ENCODE results near the gene KCNIP1. TPM values are rescaled to one million over a fixed set of nuclear protein-coding genes. Genes with fewer than 3 reads are reported as not detected.
"Not testable (repeated sequence)": the region's sequence is repeated elsewhere in the genome, so short reads cannot be mapped to it uniquely, and the experiment has no call there.

Gene KCNIP1
- total RNA-seq, 2 experiments from 2014 or later, result not detected

DNA sequence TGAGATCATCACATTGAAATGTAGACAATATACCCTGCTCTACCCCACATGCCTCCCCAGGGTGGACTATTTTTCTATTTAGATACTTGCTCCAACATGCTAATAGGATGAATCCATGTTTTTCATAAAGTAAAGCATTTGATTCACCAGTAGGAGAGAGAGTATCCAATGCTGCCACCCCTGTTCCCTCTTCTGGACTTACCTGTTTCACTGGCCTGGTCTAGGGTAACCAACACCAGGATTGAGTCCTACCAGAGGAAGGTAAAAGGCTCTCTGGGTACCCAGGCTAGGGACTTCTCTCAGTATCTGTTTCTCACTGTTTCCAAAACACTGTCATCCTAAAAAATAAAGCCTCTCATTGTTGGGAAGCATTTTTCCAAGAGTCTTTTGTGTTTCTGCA is 249.5 kb downstream of the KCNIP1 start:
- ChIA-PET POLR2A (no interaction called here), CTCF (no interaction called here)
- no peak overlapping the region for H3K27ac Mint-ChIP-seq
- H3K36me3 Mint-ChIP-seq (ENCODE audit: low read depth), result no peaks in the 10 kb centered on the region
- no peaks in the 10 kb centered on the region for H3K27me3 Mint-ChIP-seq (ENCODE audit: low read depth)
- DNase-seq (no peak), ATAC-seq (no peak)
- H3K9me3 Mint-ChIP-seq (ENCODE audit: insufficient read depth), result no peaks in the 10 kb centered on the region
- no peaks in the 10 kb centered on the region for H3K4me1 Mint-ChIP-seq (ENCODE audit: low read depth)
- no peak overlapping the region for H3K4me3 Mint-ChIP-seq

- H3K36me3 Mint-ChIP-seq (ENCODE audit: low read depth); H3K9me3 Mint-ChIP-seq (ENCODE audit: insufficient read depth); H3K4me3 Mint-ChIP-seq; CTCF ChIA-PET; POLR2A ChIA-PET; H3K27ac Mint-ChIP-seq; H3K4me1 Mint-ChIP-seq (ENCODE audit: low read depth); ATAC-seq; DNase-seq; H3K27me3 Mint-ChIP-seq (ENCODE audit: low read depth): not testable (repeated sequence)
Observed at GRCh38 chr5:170754508-170754907, 250.7 kb downstream of the KCNIP1 start.

DNA sequence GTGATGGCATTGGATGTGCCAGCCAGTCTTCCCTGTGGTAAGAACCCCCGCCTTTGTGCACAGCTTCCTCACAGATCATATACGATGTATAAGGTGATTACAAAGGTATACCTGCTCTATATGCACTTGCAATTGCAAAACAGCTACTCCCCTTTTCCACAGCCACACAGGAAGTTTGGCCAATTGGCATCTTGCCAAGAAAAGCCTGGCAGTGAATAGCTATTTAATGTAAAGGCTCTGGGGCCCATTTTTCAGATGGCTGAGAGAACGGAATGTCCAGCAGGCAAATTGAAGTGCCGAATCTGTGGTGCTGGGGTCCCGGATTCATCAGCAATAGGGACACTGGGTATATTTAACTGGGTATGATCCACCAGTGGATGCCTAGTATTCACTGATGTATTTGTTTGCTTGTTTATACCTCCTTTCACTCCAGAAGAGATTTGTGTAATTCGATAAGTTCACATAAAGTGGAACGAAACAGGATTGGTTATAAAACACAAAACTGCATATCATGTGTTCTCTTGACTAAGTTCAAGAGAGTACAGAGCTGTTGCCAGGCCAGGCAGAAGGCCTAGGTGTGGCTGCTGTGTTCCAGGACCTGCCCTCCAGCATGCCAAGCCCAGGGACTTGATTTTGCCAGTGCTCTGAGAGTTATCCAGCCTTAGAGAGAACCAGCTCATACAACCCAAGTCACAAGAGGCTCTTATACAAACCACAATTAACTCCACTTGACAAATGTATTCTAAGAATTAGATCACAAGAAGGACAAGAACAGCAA is 252.0 kb downstream of the KCNIP1 start:
- ChIA-PET POLR2A (no interaction called here), CTCF (no interaction called here)
- ATAC-seq (no peak), DNase-seq (no peak)
- Mint-ChIP-seq H3K36me3 (ENCODE audit: low read depth) (no peaks in the 10 kb centered on the region), H3K9me3 (ENCODE audit: insufficient read depth) (no peaks in the 10 kb centered on the region), H3K27ac (no peak overlapping the region), H3K4me1 (ENCODE audit: low read depth) (no peaks in the 10 kb centered on the region), H3K4me3 (no peak overlapping the region), H3K27me3 (ENCODE audit: low read depth) (no peaks in the 10 kb centered on the region)

DNA sequence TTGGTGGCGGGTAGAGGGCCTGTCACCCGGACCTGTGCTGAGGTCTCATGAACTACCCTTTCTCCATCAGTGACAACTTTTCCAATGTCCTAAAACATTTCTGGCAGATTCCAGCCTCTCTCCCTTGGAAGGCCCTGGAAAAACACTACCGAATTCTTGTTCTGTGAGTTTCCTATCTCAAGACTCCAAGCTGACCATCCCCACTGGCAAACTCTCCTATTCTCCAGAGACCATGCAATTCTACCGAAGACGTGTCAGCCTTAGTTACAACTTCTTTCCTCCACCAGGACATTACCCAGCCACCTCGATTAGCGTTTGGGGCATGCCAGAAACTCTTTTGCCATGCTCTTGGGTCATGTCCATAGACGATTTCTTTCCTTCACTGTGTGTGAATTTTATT is 252.9 kb downstream of the KCNIP1 start:
- H3K27me3 Mint-ChIP-seq (ENCODE audit: low read depth), result no peaks in the 10 kb centered on the region
- H3K4me1 Mint-ChIP-seq (ENCODE audit: low read depth), result no peaks in the 10 kb centered on the region
- no peaks in the 10 kb centered on the region for H3K36me3 Mint-ChIP-seq (ENCODE audit: low read depth)
- ChIA-PET CTCF (no interaction called here), POLR2A (no interaction called here)
- H3K4me3 Mint-ChIP-seq, result no peak overlapping the region
- no peak for ATAC-seq
- no peak for DNase-seq
- H3K27ac Mint-ChIP-seq, result no peak overlapping the region
- H3K9me3 Mint-ChIP-seq (ENCODE audit: insufficient read depth), result no peaks in the 10 kb centered on the region

DNA sequence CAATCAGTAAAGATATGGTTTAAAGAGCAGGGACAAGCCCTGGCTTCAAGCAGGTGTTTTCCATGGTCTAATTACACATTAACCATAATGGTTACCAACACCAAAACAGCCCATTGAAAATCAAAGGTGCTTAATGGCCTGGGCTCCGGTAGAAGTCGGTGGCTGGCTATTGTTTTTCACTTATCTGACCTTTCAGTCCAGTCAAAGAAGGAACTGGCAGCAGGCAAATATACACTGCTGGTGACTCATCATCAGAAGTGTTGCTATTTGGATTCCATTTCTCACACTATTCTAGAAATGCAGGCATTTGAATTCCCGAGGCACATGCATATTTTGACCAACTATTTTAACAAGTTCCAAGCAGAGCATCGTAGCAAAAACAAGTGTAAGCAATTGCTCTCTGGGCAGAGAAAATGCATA is 253.4 kb downstream of the KCNIP1 start:
- Mint-ChIP-seq H3K36me3 (ENCODE audit: low read depth) (no peaks in the 10 kb centered on the region), H3K27me3 (ENCODE audit: low read depth) (no peaks in the 10 kb centered on the region), H3K9me3 (ENCODE audit: insufficient read depth) (no peaks in the 10 kb centered on the region), H3K4me3 (no peak overlapping the region), H3K27ac (no peak overlapping the region), H3K4me1 (ENCODE audit: low read depth) (no peaks in the 10 kb centered on the region)
- ATAC-seq (no peak), DNase-seq (no peak)
- POLR2A ChIA-PET, result no interaction called here
- CTCF ChIA-PET, result no interaction called here

DNA sequence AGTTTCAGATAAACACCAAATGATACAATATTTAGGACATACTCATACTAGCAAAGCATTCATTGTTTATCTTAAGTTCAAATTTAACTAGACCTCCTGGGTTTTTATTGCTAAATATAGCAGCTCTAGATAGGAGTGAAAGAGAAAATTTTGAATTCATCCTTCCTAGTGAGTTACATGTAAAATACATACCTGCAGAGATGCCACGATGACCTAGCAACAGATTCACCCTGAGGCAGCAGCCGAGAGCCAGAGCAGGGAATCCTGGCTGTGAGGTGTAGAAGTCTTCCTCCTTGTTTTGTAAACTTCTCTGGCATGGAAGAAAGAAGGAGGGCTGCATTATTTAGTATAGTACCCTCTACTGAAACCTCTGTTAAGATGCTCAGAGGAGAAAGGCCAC is 253.8 kb downstream of the KCNIP1 start:
- Mint-ChIP-seq H3K9me3 (ENCODE audit: insufficient read depth) (no peaks in the 10 kb centered on the region), H3K4me1 (ENCODE audit: low read depth) (no peaks in the 10 kb centered on the region), H3K27ac (no peak overlapping the region), H3K36me3 (ENCODE audit: low read depth) (no peaks in the 10 kb centered on the region), H3K27me3 (ENCODE audit: low read depth) (no peaks in the 10 kb centered on the region), H3K4me3 (no peak overlapping the region)
- ChIA-PET CTCF (no interaction called here), POLR2A (no interaction called here)
- ATAC-seq (no peak), DNase-seq (no peak)

DNA sequence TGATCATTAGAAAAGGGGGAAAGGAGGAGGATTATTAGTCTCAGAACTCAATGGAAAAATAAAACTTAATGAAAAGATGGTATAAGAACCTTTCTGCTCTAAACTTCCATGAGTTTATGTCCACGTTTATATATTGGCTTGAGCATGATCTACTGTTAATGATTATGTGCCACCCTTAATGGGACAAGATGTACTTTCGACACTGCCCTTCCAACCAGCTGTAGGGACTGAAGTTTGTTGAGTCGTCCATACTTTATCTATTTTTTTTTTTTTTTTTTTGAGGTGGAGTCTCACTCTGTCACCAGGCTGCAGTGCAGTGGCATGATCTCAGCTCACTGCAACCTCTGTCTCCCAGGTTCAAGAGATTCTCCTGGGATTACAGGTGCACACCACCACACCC is 254.7 kb downstream of the KCNIP1 start:
- Mint-ChIP-seq H3K9me3 (ENCODE audit: insufficient read depth) (no peaks in the 10 kb centered on the region), H3K27ac (no peak overlapping the region), H3K4me3 (no peak overlapping the region), H3K27me3 (ENCODE audit: low read depth) (no peaks in the 10 kb centered on the region), H3K36me3 (ENCODE audit: low read depth) (no peaks in the 10 kb centered on the region), H3K4me1 (ENCODE audit: low read depth) (no peaks in the 10 kb centered on the region)
- no peak for ATAC-seq
- ChIA-PET POLR2A (no interaction called here), CTCF (no interaction called here)
- DNase-seq, result no peak

- Mint-ChIP-seq H3K9me3 (ENCODE audit: insufficient read depth) (no peaks in the 10 kb centered on the region), H3K27me3 (ENCODE audit: low read depth) (no peaks in the 10 kb centered on the region), H3K4me1 (ENCODE audit: low read depth) (no peaks in the 10 kb centered on the region), H3K27ac (no peak overlapping the region), H3K4me3 (no peak overlapping the region), H3K36me3 (ENCODE audit: low read depth) (no peaks in the 10 kb centered on the region)
- ChIA-PET CTCF (no interaction called here), POLR2A (no interaction called here)
- DNase-seq (no peak), ATAC-seq (no peak)
Observed at GRCh38 chr5:170760113-170760512, 256.3 kb downstream of the KCNIP1 start.

- DNase-seq (no peak), ATAC-seq (no peak)
- Mint-ChIP-seq H3K4me3 (no peak overlapping the region), H3K9me3 (ENCODE audit: insufficient read depth) (no peaks in the 10 kb centered on the region), H3K4me1 (ENCODE audit: low read depth) (no peaks in the 10 kb centered on the region), H3K27me3 (ENCODE audit: low read depth) (no peaks in the 10 kb centered on the region), H3K36me3 (ENCODE audit: low read depth) (no peaks in the 10 kb centered on the region), H3K27ac (no peak overlapping the region)
- POLR2A ChIA-PET, result no interaction called here
- CTCF ChIA-PET, result no interaction called here
Observed at GRCh38 chr5:170761048-170761707, 257.4 kb downstream of the KCNIP1 start.

DNA sequence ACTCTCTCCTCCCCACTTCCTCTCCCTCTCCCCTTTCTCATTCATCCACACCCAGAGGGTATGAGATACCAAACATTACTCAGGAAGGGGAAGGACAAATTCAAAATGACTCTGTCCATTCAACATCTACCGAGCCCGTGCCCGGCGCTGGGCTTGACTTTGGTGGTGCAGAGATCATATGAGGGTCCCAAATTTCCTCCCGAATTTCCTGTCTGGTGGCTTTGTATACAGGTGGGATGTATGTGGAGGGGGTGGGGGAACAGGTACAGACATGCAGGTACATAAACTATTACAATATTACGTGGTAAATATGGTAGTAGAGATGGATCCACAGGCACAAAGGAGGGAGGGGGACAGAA is 257.9 kb downstream of the KCNIP1 start:
- no peaks in the 10 kb centered on the region for H3K4me1 Mint-ChIP-seq (ENCODE audit: low read depth)
- no peaks in the 10 kb centered on the region for H3K36me3 Mint-ChIP-seq (ENCODE audit: low read depth)
- ATAC-seq, result no peak
- DNase-seq, result no peak
- no peak overlapping the region for H3K4me3 Mint-ChIP-seq
- POLR2A ChIA-PET, result no interaction called here
- H3K9me3 Mint-ChIP-seq (ENCODE audit: insufficient read depth), result no peaks in the 10 kb centered on the region
- H3K27ac Mint-ChIP-seq, result no peak overlapping the region
- no peaks in the 10 kb centered on the region for H3K27me3 Mint-ChIP-seq (ENCODE audit: low read depth)
- CTCF ChIA-PET, result no interaction called here

GRCh38 chr5:170762298-170762697 is 258.5 kb downstream of the KCNIP1 start:
- H3K4me1 Mint-ChIP-seq (ENCODE audit: low read depth); POLR2A ChIA-PET; H3K4me3 Mint-ChIP-seq; H3K36me3 Mint-ChIP-seq (ENCODE audit: low read depth); DNase-seq; H3K27me3 Mint-ChIP-seq (ENCODE audit: low read depth); H3K9me3 Mint-ChIP-seq (ENCODE audit: insufficient read depth); ATAC-seq; CTCF ChIA-PET; H3K27ac Mint-ChIP-seq: not testable (repeated sequence)

GRCh38 chr5:170765868-170766267 is 262.0 kb downstream of the KCNIP1 start:
- POLR2A ChIA-PET; CTCF ChIA-PET; H3K4me1 Mint-ChIP-seq (ENCODE audit: low read depth): not testable (repeated sequence)

DNA sequence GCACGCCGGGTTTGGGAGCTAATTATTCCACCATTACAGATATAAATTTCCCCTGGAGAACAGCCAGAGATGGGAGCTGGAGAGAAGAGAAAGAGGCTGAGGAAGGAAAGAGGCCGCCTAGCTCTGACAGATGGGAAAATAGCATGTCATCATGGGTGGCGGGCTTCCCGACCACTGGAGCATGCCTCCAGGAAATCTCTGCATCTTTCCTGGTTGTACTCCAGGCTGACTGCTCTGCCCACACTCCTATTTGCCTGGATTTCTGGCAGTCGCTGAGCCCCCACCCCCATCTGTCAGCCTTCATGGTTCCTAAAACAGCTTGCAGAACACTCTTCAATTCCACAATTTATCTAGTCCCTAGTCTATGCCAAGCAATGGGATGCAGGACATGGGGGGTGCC is 265.4 kb downstream of the KCNIP1 start:
- ATAC-seq (no peak), DNase-seq (no peak)
- Mint-ChIP-seq H3K27me3 (ENCODE audit: low read depth) (no peaks in the 10 kb centered on the region), H3K4me1 (ENCODE audit: low read depth) (no peaks in the 10 kb centered on the region), H3K36me3 (ENCODE audit: low read depth) (no peaks in the 10 kb centered on the region), H3K4me3 (no peak overlapping the region), H3K27ac (no peak overlapping the region), H3K9me3 (ENCODE audit: insufficient read depth) (no peaks in the 10 kb centered on the region)
- CTCF ChIA-PET, result no interaction called here
- POLR2A ChIA-PET, result no interaction called here

More at GRCh38 chr5:170765868-170766267, 262.0 kb downstream of the KCNIP1 start:
- H3K27ac Mint-ChIP-seq; H3K36me3 Mint-ChIP-seq (ENCODE audit: low read depth); ATAC-seq; H3K9me3 Mint-ChIP-seq (ENCODE audit: insufficient read depth); DNase-seq; H3K4me3 Mint-ChIP-seq; H3K27me3 Mint-ChIP-seq (ENCODE audit: low read depth): not testable (repeated sequence)

All from activated CD8-positive, alpha-beta T cell treated with anti-CD3 and anti-CD28 coated beads, Interleukin-2, amount 10 ng/mL, durations not matched to agents 7 days and 5 days (primary cell).